GM21381 (cell line): ENCODE data around the gene RHOT2.
A peak's percentile ranks its signal among the peaks of the same experiment; 100 is the strongest.
"Not testable (repeated sequence)": the region's sequence is repeated elsewhere in the genome, so short reads cannot be mapped to it uniquely, and the experiment has no call there.

Source experiments
- ATAC-seq: cut with Tn5 transposase; IDR thresholded peaks from one replicate; pipeline ENCODE4 v1.9.1; 2021; ENCODE audit warnings: mild to moderate bottlenecking, moderate library complexity; ENCODE audit not compliant: unreplicated experiment

The RHOT2 gene

DNA sequence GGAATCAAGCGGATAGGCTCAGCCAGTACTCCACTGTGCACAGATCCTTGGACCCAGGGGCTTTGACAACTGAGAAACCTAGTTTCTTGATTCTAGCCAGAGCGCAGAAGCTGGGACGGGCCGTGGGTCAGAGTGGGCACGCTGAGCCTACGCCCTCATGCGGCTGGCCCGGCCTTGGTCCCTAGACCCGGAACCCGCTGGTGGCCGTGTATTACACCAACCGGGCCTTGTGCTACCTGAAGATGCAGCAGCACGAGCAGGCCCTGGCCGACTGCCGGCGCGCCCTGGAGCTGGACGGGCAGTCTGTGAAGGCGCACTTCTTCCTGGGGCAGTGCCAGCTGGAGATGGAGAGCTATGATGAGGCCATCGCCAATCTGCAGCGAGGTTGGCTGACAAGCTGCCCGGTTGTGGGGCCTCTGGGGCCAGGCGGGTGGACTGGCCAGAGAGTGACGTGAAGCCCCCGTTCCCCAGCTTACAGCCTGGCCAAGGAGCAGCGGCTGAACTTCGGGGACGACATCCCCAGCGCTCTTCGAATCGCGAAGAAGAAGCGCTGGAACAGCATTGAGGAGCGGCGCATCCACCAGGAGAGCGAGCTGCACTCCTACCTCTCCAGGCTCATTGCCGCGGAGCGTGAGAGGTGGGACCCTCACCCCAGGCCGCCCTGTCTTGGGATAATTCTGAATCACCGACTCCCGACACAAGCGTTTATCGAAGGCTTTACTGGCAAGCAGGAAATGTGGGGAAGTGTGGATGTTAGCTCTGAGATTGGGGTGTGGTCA is 13.2 kb downstream of the RHOT2 start:
- ATAC-seq: no peak

GRCh38 chr16:681746-682427 is 14.0 kb downstream of the RHOT2 start:
- no peak for ATAC-seq

- ATAC-seq: no peak
Measured at GRCh38 chr16:682493-683395, 14.8 kb downstream of the RHOT2 start.

GRCh38 chr16:683396-684070 is 15.6 kb downstream of the RHOT2 start:
- ATAC-seq: no peak

- peak; percentile 55 for ATAC-seq
Measured at GRCh38 chr16:684071-684794, 16.3 kb downstream of the RHOT2 start, which contains the start of gene JMJD8. Gene JMJD8 (minus strand): TSS chr16:684334. CDS start chr16:684319, 15 bp downstream.

- no peak for ATAC-seq
Measured at GRCh38 chr16:684961-685696, 17.2 kb downstream of the RHOT2 start.

GRCh38 chr16:685967-686366 is 18.0 kb downstream of the RHOT2 start:
- ATAC-seq: no peak

GRCh38 chr16:686459-687260 is 18.7 kb downstream of the RHOT2 start:
- ATAC-seq: no peak

- no peak for ATAC-seq
Measured at GRCh38 chr16:687499-687898, 19.6 kb downstream of the RHOT2 start.

GRCh38 chr16:689175-689897 is 21.4 kb downstream of the RHOT2 start:
- ATAC-seq: no peak

DNA sequence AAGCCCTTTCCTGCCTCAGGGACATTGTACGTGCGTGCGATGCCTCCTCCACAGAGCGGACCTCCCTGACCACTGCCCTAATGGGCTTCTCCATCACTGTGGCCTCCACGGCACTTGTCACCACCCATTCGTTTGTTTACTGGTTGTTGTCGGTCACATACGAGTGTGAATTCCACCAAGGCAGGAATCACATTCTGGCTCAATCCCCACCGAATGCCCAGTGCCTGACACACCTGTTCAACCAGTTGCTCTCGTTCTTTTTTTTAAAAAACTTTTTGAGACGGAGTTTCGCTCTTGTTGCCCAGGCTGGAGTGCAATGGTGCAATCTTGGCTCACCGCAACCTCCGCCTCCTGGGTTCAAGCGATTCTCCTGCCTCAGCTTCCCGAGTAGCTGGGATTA is 23.3 kb downstream of the RHOT2 start:
- not testable (repeated sequence) for ATAC-seq

DNA sequence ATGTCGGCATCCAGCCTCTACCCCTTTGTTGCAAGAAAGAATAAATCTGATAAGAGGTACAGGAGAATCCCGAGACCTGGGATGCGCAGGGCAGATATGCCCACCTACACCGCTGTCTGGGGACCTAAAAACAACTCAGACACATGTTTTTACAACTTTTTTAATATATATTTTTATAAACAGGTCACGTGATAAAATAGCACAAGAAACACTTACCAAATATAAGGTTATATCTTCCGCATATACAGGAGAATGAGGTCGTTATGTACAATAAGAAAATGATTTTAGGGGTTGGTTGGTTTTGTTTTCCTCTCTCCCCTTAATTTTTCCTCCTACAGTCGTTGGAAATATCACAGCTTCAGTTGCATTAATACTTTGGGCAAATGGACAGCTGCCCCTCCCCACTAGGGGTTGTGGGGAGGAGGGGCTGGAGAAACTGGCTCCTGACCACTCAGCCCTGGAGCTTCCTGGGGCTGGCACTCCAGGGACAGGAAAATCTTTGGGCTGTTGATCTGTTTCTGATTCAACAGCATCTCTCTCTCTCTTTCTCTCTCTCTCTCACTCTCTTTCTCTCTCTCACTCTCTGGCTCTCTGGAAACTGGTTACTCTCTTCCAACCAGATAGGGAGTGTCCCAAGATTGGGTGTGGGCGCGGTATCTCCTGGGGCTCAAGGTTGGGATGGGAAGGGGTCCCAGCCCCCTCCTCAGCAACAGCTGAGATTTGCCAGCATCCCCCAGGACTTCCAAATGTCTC is 24.6 kb downstream of the RHOT2 start:
- ATAC-seq: no peak

DNA sequence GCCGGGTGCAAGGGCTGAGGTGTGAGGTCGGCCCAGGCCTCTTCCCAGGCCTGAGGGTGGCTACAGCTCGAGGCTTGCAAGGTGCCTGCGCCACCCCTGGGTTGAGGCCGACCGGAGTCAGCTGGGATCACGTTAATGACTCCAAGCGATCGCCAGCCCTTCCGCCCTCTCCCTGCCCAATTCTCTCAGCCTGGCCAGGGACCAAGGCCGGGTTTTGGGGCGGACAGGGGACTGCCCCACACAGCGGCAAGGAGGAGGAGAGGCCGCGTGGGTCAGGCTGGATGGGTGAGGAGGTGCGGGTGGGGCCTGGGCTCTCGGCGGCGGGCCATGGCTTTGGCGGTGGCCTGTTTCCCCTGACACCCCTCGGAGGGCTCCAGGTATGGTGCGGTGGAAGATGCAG is 25.4 kb downstream of the RHOT2 start:
- no peak for ATAC-seq

- no peak for ATAC-seq
Measured at GRCh38 chr16:693766-694165, 25.8 kb downstream of the RHOT2 start.

DNA sequence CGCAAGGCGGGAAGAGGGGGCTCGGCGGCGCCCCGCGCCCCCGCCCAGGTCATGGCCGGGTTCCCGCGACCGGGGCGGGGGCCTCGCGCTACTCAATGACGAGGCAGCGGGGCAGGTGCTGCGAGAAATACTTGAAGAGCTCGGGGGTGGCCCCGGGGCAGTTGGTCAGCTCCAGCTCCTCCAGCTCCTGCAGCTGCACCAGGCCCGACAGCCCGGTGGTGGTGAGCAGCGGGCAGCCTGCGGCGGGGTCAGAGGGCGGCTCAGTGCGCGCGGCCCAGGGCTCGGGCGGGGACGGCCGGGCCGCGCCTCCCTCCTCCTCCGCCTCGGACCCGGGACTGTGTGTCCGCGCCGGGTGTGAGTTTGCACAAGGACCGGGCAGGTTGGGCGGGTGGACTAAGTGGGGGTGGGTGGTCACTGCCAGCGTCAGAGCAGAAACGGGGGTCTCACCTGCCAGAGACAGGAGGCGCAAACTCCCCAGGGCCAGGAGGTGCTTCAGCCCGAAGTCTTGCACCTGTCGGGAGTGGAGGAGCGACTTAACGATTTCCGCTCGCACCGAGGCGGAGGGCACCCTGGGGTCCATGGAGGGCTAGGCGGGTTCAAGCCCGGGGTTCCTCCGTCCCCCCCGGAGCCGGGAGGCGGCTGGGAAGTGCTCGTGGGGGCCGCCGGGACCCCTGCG is 26.4 kb downstream of the RHOT2 start:
- ATAC-seq: no peak

DNA sequence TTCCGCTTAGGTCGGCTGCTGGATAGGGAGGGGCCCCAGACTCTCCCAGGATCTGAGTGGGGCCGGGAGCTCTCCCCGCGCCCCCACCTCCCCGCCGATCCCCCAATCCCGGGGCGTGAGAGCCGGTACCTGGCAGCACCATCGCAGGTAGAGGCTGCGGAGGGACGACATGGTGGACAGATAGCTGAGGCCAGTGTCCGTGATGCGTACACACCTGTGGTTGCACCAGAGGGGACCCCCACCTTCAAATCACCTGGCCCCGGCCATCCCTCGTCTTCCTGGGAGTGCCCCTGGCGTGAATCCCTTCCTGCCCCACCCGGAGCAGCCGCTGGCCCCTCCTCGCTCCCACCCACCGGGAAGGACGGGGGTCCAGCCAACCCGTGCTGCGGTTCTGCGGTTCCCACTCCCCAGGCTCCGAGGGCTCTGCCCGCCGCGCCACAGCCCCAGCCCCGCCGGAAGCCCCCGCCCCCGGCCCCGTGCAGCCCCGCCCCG is 27.0 kb downstream of the RHOT2 start:
- no peak for ATAC-seq
